T-helper 2 cell treated with Interferon-gamma antibody and Interleukin-4, amounts not matched to agents 100 ng/mL and 5 ng/mL, for 36 hours (primary cell): ENCODE data around the gene CCNG2. TPM values are rescaled to one million over a fixed set of nuclear protein-coding genes. Genes with fewer than 3 reads are reported as not detected.
"Not testable (repeated sequence)": the region's sequence is repeated elsewhere in the genome, so short reads cannot be mapped to it uniquely, and the experiment has no call there.

Experiments
- intact Hi-C: fragments of 100-400 bp; cut with micrococcal nuclease; formaldehyde crosslinking; loops from one replicate; pipeline ENCODE4 v1.15.1; 2023
- total RNA-seq: library from RNA; stranded (reverse); gene quantifications from 2 replicates; pipeline ENCODE4 v1.2.3, GENCODE V29; 2022

The CCNG2 gene, protein sequence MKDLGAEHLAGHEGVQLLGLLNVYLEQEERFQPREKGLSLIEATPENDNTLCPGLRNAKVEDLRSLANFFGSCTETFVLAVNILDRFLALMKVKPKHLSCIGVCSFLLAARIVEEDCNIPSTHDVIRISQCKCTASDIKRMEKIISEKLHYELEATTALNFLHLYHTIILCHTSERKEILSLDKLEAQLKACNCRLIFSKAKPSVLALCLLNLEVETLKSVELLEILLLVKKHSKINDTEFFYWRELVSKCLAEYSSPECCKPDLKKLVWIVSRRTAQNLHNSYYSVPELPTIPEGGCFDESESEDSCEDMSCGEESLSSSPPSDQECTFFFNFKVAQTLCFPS
- total RNA-seq: 19.0 and 19.9 TPM in 2 replicates

DNA sequence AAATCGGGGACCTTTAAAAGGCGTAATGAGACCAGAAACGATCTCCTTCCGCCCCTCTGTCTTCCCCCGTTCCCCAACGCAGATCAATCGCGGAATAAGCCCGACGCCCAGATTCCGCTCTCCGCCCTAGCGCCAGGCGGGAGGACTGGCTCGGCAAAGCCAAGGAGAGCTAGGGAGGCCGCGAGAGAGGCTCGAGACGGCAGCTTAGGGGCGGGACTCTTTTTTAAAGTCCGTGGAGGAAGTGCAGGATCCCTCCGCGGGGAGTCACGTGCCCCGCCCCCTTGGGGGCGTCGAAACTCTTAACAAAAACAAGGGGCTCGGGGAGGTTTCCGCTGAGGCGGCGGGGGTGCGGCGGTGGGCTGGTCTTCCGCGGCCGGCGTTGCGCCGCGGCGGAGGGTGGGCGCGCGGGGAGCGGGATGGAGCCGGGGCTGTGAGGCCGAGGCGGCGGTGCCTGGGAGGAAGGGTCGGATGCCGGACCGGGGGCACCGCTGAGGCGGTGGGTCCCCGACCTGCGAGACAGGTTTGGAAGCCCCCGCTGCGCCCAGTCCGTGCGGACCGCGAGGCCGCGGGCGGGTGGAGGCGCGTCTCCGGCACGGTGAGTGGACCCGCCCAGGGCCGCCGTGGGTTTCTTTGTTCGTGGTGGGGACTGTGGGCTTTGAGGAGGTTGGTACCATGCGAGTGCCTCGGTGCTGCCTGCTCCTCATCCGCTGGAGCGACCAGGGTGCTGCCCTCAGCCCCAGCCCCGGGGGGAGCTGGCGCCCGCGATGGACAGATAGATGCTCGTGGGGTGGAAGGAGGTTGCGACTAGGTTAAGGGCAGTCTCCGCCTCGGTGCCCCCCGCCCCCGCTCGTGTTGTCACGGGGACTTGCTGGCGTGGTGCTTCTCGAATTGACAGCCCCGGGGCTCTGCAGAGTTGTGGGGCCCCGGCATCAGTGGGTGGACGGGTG is at the start of gene CCNG2:
Gene CCNG2, plus strand, starts transcription at position 296 of the 947 bp plus-strand sequence. CDS start 1,326 bp downstream, outside the sequence.
- intact Hi-C loops: loop anchor here (1.0 to 5.0 kb wide), 6 partner anchors 11 to 1432 kb away; partner anchors contain the start of gene USO1

DNA sequence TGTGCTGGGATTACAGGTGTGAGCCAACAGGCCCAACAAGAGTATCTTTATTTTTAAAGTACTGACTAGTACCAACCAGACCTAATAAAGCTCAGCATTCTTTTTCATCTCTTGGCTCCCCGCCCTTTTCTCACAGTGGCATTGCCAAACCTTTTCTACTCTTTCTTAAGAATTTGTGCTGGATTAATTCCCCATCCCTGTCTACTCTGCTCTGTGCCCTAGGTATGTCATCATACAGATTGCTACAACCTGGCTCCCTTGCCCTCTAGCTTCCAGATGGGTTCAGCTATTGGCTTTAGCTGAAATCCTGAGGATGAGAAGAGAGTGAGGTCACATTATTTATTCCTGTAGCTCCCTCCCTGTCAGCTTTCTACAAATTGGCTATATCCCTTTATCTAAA is 46.3 kb upstream of the CCNG2 start:
- intact Hi-C loops: no loop called here

DNA sequence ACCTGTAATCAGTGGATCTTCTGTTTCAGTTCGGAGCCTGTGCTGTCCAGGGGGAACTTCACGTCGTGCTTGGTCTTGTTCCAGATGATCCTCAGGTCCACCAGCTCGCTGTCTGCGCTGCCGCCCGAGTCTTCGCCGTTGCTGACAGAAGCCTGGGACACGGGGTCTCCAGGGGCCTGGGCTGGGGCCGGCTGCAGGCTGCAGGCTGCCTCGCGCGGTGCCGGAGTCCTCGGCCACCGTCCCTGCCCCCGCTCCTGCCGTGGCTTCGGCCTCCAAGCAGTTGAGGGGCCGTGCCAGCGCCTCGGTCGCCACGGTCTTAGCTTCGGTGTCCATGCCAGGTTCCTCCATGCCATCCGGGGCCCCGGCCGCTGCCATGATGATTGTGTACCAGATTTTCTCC is 43.9 kb upstream of the CCNG2 start:
- intact Hi-C loops: no loop called here

DNA sequence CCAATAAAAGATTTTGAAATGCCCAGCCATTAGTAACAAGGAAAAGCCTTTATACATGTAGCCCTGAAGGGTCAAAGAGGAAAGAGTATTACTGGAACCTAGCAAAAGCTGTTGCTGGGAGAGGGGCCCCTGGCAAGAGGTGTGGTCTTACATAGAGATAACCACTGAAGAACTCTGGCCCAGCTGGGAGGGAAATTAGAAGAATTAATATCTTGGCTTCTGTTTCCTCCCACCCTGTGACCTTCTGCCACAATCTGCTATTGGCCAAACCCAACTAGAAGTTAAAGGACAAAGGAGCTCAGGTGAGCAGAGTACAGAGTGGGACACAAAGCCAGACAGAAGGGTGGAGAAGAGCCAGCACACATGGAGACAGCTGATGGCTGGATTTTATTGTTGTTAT is 39.3 kb upstream of the CCNG2 start:
- intact Hi-C loops: no loop called here

DNA sequence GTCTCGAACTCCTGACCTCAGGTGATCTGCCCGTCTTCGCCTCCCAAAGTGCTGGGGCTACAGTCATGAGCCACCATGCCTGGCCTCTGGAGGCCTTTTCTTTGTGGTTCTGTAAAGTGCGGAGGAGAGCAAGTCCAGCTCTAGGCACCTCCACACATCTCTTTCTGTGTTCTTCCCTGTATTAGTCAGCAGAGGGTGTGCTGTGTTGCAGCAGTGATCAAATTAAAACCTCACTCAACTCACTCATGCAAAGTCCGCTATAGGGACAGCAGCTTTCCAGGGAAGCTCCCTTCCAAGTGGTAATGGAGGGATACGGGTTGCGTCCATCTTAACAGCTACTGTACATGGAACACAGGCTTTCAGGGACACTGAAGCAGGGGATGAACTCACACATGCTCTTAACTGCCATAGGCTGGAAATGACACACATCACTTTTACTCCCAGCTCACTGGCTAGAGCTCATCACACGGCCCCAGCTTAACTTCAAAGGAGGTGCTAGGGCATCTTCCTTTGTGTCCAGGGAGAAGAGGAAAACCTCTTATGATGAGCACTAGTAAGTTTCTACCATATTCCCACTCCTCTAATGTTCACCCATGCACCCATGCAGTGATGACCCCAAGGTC is 36.0 kb upstream of the CCNG2 start:
- intact Hi-C loops: no loop called here

DNA sequence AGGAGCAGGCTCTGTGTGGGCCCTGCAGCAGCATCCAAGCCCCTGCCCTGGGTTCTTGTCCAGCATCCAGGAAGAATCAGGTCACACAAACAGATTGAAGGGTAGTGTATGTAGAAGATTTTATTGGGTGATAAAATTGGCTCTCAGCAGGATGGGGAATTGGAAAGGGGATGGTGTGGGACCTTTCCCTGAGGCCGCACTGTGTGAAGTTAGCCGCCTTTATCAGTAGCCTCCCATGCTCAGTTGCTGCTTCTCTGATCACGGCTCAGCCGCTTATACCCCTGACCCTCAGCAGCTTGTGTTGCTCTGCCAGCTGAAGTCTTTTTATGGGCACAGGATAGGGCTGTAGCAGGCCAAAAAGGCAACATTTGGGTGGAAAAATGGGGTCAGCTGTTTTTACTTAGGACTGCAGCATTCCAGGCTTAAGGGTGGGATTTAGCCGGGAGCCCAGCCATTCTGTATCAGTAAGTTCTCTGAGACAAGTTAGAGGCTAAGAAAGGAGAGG is 35.2 kb upstream of the CCNG2 start:
- intact Hi-C loops: no loop called here

DNA sequence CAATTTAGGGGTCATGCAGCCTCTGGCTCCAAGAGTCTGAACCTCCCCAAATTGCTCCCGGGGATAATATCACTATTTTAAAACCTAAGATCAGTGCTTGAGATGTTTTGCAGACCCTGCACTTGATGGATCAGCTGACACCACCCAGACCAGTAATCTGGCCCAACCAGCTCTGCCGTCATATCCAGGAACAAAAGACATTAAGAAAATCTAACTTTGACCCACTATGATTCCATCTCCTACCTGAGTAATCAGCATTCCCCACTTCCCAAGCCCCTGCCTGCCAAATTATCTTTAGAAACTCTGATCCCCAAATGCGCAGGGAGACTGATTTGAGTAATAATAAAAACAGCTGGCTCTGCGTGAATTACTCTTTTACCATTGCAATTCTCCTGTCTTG is 34.4 kb upstream of the CCNG2 start:
- intact Hi-C loops: no loop called here

DNA sequence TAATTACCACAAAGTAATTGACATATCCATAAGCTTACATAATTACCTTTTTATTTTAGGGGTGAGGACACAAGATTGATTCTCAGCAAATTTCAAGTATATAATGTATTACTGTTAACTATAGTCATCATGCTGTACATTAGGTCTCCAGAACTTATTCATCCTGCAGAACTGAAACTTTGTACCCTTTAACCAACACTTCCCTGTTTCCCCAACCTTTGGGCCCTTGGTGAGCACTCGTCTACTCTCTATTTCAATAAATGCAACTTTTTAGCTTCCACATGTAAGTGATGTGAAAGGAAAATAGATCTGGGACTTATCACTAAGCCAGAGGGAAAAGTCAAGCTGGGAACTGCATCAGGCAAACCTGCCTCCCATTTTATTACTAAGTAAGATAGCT is 33.6 kb upstream of the CCNG2 start:
- intact Hi-C loops: no loop called here

DNA sequence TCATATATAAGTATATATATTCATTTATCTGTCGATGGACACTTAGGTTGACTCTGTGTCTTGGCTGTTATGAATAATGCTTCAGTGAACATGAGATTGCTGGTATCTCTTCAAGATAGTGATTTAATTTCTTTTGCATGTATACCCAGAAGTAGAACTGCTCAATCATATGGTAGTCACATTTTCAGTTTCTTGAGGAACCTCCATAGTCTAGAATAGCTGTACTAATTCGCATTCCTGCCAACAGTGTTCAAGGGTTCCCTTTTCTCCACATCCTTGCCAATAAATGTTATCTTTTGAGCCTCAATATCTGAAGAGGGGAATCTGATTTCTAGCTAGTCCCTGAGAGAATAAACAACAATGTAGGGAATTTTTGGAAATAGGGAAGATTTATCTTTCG is 32.4 kb upstream of the CCNG2 start:
- intact Hi-C loops: no loop called here

DNA sequence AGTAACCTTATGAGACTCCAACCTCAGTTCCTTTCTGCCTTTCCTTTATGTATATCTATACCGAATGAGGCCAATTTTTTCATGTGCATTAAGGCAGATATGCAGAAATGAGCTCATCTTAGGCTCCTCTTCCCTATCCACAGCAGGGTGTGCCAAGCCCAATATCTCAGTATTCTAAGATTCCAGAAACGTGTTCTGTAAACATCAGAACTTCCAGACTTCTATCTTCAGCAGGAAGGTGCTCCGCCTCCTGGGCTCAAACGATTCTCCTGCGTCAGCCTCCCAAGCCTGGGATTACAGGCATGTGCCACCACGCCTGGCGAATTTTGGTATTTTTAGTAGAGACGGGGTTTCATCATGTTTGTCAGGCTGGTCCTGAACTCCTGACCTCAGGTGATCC is 31.0 kb upstream of the CCNG2 start:
- intact Hi-C loops: no loop called here

DNA sequence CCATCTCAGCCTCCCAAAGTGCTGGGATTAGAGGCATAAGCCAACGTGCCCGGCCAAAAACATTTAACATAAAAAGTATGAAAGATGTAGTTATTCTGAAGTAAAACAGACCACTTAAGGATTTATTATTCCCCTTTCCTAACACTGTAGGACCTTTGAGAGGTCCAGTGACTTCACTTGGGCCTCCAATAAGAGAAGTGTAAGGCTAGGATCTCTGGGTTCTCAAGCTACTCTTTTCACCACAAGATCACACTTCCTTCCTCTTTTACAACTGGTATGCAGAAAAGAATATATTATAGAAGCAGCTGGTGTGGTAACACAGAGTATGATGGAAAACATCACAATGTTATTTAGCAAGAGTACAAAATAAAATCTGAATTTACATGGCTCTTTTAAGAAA is 30.2 kb upstream of the CCNG2 start:
- intact Hi-C loops: no loop called here

DNA sequence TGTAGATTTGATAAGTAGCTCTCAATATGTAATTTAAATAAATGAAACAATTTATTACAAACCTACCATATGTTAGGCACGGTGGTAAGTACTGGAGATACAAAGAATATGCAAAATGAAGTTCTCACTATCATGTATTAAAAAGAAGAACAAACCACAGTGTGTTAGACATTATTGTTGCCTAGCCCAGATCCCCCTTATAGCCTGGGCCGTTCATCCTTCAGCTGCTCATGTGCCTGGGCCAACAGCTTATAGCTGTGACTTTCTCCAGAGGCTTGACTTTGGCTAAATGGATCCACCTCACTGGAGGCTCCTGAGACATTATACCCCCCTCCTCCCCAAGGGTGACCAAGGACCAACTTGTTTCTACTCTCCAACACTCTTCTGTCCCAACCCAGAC is 29.8 kb upstream of the CCNG2 start:
- intact Hi-C loops: no loop called here

DNA sequence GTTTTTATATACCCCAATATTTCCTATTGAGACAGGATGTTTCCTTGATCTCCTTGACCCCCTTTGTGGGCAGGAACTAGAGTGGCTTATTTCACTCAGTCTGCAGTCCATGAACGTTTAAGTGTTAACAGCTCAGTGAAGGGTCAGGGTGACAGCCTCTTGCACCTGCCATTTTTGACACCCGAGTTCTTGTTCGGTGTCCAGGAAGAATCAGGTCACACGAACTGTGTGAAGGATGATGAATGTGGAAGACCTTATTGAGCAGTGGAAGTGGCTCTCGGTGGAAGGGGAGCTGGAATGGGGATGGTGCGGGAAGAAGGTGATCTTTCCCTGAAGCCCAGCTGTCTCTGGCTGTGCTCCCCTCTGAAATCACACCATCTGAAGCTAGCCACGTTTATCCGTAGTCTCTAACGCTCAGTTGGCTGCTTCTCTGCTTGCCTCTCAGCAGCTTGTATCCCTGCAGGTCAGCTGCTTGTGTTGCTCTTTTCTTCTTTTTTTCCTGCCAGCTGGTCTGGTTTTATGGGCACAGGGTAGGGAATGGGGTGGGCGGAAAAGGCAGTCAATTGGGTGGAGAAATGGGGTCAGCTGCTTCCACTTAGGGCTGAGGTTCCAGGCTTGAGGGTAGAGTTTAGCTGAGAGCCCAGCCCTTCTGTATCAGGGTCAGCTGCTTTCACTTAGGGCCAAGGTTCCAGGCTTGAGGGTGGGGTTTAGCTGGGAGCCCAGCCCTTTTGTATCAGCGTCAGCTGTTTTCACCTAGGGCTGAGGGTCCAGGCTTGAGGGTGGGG is 29.0 kb upstream of the CCNG2 start:
- intact Hi-C loops: no loop called here

DNA sequence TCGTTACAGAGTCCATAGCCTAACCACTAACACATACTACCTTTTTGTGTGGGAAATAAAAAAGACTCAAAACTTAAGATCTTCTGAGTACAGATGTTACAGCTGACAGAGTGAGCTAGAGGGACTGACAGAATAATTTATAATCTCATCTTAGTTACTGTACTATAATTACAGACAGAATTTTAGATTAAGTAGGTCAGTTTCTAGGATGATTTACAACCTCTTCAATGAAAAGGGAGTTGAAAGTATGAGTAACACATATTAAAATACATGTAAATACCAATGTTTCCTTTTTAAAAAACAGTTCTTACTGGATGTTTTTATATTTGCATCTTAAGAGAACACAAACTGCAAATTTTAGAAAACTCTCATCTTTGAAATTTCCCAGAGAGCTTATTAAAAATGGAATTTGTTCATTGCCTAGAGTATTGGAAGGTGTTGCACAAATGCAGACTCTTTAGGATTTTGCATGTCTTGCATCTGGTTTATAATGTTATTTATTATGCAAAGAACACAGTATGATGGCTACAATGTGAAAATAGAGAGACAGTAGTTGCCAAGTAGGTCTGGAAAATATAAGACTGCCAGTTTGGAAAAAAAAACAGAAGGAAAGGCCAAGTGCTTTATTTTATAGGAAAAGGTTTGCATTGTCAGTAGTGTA is 24.2 kb upstream of the CCNG2 start:
- intact Hi-C loops: no loop called here

DNA sequence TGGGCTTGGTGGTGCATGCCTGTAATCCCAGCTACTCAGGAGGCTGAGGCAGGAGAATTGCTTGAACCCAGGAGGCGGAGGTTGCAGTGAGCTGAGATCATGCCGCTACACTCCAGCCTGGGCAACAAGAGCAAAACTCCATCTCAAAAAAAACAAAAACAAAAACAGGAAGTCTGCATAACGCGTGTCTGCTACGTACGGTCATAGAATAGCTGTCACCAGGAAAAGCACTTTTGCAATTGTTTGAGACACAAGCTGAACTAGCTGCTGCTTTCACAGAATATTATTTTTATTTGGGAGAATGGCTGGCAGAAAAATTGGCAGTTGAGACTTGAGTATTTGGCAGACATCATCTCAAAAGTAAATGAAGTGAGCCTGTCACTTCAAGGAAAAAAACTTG is 19.6 kb upstream of the CCNG2 start:
- intact Hi-C loops: not testable (repeated sequence)

DNA sequence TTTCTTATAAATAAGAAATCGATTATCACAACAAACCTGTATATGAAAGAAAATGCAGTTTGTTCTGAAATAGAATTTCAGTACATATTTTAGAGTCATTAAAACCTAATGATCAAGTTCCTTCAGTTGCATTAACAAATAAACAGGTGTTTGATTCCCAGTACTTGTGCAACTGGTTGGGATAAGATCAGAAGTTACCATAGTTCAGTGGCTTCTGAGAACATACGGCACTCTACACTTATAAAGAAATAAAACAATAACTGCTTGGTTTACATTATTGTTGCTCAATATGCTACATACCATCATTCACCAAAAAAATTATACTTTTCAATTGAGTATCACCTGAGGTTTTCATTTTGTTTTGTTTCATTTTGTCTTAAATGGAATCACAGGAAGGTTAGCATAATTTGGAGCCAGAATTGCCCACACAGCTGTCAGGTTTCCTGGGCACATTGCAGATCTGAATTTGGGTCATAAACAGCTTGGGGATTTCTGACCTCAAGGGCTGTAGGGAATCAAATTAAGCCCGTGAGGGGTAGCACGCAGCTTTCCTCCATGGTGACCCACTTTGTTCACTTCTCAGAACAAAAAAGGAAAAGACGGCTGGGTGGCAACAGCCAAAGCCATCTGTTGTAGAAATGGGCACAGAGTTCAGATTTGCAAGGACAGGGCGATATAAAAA is 14.9 kb upstream of the CCNG2 start:
- intact Hi-C loops: no loop called here

DNA sequence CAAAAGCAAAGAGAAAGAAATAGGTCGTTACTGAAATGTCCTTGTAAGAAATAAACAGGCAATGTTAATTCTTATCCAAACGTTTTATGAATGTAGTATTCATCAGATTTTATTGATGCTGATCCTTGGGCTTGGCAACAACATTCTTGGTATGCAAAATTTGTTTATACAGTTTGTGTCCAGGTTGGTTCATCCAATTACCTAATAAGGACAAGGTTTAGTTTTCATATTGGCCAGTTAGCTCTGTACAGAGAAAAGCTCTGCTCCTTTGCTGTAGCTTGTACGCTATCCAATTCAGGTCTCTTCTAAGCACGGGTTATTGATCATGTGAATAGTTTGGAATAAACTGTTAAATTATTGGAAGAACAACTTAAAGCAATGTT is 14.4 kb upstream of the CCNG2 start:
- intact Hi-C loops: no loop called here

DNA sequence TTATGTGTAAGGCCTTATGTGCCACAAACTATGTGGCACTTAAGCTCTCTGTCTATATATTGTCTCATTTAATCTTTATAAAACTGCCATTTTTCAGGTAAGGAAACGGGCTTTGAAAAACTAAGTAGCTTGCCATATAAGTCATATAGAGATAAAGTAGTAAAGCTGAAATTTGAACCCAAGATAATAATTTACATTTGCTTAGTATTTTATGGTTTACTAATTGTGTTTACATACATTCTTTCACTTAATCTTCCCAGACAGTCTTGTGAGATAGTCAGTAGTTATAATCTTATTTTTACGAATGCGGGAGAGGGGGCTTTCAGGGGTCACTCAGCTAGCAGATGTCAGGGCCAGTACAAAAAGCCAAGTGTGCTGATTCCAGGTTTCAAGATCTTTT is 13.9 kb upstream of the CCNG2 start:
- intact Hi-C loops: no loop called here

DNA sequence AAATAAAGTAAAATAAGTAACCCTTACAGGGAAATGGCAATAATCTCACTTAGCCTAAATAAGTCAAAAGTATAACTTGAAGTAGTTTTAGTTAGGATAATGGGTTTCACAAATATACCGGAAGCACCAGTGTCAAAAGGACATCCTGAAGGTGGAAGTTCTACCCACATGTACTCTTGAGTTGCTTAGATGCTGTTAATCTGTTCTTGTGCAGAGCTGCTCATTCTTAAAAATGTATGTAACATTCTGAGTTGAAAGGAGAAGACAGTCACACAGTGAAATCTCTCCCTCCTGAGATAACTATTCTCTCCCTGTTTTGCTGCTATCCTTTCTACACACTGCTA is 11.2 kb upstream of the CCNG2 start:
- intact Hi-C loops: loop anchor here (1.0 kb wide), 1 partner anchor 10 kb away; no protein-coding TSS in a partner anchor
